ENCODE measurements around the gene SNAPC1. TPM values are rescaled to one million over a fixed set of nuclear protein-coding genes. Genes with fewer than 3 reads are reported as not detected.

SNAPC1 gene
- total RNA-seq, 1 experiment from 2014 or later: 6.8 TPM

DNA sequence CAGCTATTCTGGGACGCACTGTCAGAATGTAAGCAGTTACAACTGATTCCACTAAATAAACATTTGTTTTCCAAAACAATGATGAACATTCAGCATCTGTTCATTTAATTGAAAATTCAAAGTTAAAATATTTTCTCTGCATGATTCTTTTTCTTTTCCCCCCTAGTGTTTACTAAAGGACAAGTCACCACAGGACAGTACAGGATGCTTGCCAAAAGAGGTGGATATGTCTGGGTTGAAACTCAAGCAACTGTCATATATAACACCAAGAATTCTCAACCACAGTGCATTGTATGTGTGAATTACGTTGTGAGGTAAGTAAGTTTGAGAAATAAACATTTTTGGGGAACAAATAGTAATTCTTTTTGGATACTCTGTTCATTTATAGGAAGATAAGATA, 28.2 kb upstream of the SNAPC1 start:
- no peaks in the 10 kb centered on the region for H3K79me1 ChIP-seq (ENCODE audit: insufficient read depth, low read depth, low read length, poor library complexity, severe bottlenecking)
- H2BK20ac ChIP-seq (ENCODE audit: low read depth, low read length, poor library complexity, severe bottlenecking): no peak overlapping the region
- H3K79me2 ChIP-seq (ENCODE audit: insufficient read depth, low read length): no peaks in the 10 kb centered on the region
- Mint-ChIP-seq H3K9me3 (no peaks in the 10 kb centered on the region), H3K4me1 (no peaks in the 10 kb centered on the region), H3K4me3 (no peak overlapping the region), H3K36me3 (ENCODE audit: insufficient read depth in 1 of 3, low read depth in 3 of 3) (peaks cover 60 to 93% (median 91%) of the 10 kb centered on the region in 3 experiments), H3K27me3 (ENCODE audit: low read depth) (no peaks in the 10 kb centered on the region), H3K27ac (no peak overlapping the region)
- H3K9me3 ChIP-seq (ENCODE audit: control insufficient read depth, low read depth, low read length): no peaks in the 10 kb centered on the region
- no peaks in the 10 kb centered on the region for H3K4me1 ChIP-seq (ENCODE audit: insufficient read depth, low read length)
- no peak overlapping the region for H4K91ac ChIP-seq (ENCODE audit: insufficient read length, low read depth, low read length)
- H4K8ac ChIP-seq (replicated peaks; ENCODE audit: insufficient read length, low read depth, low read length): no peak overlapping the region
- no CpG with 5 or more reads among the region's 2 CpGs for WGBS (ENCODE audit: extremely low coverage, insufficient read length, low lambda C conversion rate)
- H3K56ac ChIP-seq (ENCODE audit: insufficient read length, low read depth, low read length): no peak overlapping the region
- no peak overlapping the region for H3K4me2 ChIP-seq (ENCODE audit: insufficient read depth, insufficient read length, low read length)
- H3K27ac ChIP-seq (ENCODE audit: insufficient read length, low read depth, low read length): no peak overlapping the region
- H3K23me2 ChIP-seq (ENCODE audit: insufficient read length, low read depth, low read length, poor library complexity, severe bottlenecking): no peaks in the 10 kb centered on the region
- H2BK12ac ChIP-seq (ENCODE audit: insufficient read length, low read depth, low read length): no peak overlapping the region
- no peak overlapping the region for H3K18ac ChIP-seq (ENCODE audit: insufficient read length, low read depth, low read length)
- H3K9ac ChIP-seq (ENCODE audit: extremely low read depth, insufficient read length, low read length): no peak overlapping the region
- H2AK5ac ChIP-seq (ENCODE audit: insufficient read length, low read length): no peak overlapping the region
- TF ChIP-seq, protein P1, sequence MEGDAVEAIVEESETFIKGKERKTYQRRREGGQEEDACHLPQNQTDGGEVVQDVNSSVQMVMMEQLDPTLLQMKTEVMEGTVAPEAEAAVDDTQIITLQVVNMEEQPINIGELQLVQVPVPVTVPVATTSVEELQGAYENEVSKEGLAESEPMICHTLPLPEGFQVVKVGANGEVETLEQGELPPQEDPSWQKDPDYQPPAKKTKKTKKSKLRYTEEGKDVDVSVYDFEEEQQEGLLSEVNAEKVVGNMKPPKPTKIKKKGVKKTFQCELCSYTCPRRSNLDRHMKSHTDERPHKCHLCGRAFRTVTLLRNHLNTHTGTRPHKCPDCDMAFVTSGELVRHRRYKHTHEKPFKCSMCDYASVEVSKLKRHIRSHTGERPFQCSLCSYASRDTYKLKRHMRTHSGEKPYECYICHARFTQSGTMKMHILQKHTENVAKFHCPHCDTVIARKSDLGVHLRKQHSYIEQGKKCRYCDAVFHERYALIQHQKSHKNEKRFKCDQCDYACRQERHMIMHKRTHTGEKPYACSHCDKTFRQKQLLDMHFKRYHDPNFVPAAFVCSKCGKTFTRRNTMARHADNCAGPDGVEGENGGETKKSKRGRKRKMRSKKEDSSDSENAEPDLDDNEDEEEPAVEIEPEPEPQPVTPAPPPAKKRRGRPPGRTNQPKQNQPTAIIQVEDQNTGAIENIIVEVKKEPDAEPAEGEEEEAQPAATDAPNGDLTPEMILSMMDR (conservative IDR thresholded peaks at IDR 0.05): no peak; the same call in 2 of the 3 replicates
- no peak overlapping the region for H3K23ac ChIP-seq (ENCODE audit: insufficient read length, low read depth, low read length)
- no peak overlapping the region for H3K4ac ChIP-seq (ENCODE audit: low read depth, low read length)
- H3K27me3 ChIP-seq (ENCODE audit: insufficient read depth, low read length): no peaks in the 10 kb centered on the region
- no peak for DNase-seq
- H2BK5ac ChIP-seq (ENCODE audit: insufficient read length, low read length): no peak overlapping the region
- no peak overlapping the region for H3T11ph ChIP-seq (ENCODE audit: low read length)
- no peak overlapping the region for H3K14ac ChIP-seq (ENCODE audit: insufficient read depth, low read length)
- H2BK15ac ChIP-seq (ENCODE audit: low read depth, low read length): no peak overlapping the region
- H4K5ac ChIP-seq (ENCODE audit: insufficient read length, low read depth, low read length): no peak overlapping the region
- no peaks in the 10 kb centered on the region for H4K20me1 ChIP-seq (ENCODE audit: control insufficient read depth, insufficient read depth, insufficient read length)
- H2AFZ ChIP-seq (ENCODE audit: low read length): no peak overlapping the region
- no peak overlapping the region for H2BK120ac ChIP-seq (ENCODE audit: low read depth, low read length, poor library complexity, severe bottlenecking)

All from H9 (cell line).